Neural cell (in vitro differentiated cells): ENCODE measurements around the gene S100Z.

Experiments
- TF ChIP-seq, protein P1 (sequence below): fragments of 450-650 bp; IDR thresholded peaks from 2 replicates; pipeline ENCODE4 v1.5.1; 2014; ENCODE audit warnings: antibody characterized with exemption, mild to moderate bottlenecking, moderate library complexity; ENCODE audit not compliant: poor library complexity, severe bottlenecking
- TF ChIP-seq, protein P2 (sequence below): IDR thresholded peaks from 2 replicates; pipeline ENCODE4 v1.6.1; 2012; ENCODE audit warnings: borderline replicate concordance

DNA sequence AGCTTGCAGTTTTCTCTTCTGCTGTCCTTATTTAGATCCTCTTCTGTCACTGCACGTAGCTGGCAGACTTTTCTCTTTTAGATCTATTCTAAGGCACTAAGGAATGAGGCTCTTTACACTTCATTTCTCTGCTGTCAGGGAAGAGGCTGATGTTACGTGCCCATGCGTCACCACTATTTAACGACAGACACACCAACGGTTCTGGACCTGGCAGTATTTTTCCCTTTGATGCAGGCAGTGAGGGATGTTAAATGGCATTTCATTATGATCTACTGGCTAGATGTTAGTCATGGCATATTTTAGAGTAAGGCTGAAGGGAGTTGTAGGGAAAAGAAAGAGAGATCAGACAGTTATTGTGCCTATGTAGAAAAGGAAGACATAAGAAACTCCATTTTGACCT, 94.8 kb downstream of the S100Z start:
- TF ChIP-seq, protein P1, sequence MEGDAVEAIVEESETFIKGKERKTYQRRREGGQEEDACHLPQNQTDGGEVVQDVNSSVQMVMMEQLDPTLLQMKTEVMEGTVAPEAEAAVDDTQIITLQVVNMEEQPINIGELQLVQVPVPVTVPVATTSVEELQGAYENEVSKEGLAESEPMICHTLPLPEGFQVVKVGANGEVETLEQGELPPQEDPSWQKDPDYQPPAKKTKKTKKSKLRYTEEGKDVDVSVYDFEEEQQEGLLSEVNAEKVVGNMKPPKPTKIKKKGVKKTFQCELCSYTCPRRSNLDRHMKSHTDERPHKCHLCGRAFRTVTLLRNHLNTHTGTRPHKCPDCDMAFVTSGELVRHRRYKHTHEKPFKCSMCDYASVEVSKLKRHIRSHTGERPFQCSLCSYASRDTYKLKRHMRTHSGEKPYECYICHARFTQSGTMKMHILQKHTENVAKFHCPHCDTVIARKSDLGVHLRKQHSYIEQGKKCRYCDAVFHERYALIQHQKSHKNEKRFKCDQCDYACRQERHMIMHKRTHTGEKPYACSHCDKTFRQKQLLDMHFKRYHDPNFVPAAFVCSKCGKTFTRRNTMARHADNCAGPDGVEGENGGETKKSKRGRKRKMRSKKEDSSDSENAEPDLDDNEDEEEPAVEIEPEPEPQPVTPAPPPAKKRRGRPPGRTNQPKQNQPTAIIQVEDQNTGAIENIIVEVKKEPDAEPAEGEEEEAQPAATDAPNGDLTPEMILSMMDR = no peak
- TF ChIP-seq, protein P2, sequence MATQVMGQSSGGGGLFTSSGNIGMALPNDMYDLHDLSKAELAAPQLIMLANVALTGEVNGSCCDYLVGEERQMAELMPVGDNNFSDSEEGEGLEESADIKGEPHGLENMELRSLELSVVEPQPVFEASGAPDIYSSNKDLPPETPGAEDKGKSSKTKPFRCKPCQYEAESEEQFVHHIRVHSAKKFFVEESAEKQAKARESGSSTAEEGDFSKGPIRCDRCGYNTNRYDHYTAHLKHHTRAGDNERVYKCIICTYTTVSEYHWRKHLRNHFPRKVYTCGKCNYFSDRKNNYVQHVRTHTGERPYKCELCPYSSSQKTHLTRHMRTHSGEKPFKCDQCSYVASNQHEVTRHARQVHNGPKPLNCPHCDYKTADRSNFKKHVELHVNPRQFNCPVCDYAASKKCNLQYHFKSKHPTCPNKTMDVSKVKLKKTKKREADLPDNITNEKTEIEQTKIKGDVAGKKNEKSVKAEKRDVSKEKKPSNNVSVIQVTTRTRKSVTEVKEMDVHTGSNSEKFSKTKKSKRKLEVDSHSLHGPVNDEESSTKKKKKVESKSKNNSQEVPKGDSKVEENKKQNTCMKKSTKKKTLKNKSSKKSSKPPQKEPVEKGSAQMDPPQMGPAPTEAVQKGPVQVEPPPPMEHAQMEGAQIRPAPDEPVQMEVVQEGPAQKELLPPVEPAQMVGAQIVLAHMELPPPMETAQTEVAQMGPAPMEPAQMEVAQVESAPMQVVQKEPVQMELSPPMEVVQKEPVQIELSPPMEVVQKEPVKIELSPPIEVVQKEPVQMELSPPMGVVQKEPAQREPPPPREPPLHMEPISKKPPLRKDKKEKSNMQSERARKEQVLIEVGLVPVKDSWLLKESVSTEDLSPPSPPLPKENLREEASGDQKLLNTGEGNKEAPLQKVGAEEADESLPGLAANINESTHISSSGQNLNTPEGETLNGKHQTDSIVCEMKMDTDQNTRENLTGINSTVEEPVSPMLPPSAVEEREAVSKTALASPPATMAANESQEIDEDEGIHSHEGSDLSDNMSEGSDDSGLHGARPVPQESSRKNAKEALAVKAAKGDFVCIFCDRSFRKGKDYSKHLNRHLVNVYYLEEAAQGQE = no peak
